Skeletal muscle satellite cell (primary cell): ENCODE results near the gene RABGAP1L. TPM values are rescaled to one million over a fixed set of nuclear protein-coding genes. Genes with fewer than 3 reads are reported as not detected.
"Not testable (repeated sequence)": the region's sequence is repeated elsewhere in the genome, so short reads cannot be mapped to it uniquely, and the experiment has no call there.

Experiments
- H3K27me3 ChIP-seq: 2 replicates; pipeline ENCODE4 v1.7.0; 2013; ENCODE audit warnings: low read length; ENCODE audit not compliant: control insufficient read depth, insufficient read depth
- H3K36me3 ChIP-seq: 2 replicates; pipeline ENCODE4 v1.7.0; 2013; ENCODE audit warnings: mild to moderate bottlenecking, control low read depth, low read length; ENCODE audit not compliant: insufficient read depth
- H3K4me1 ChIP-seq: 2 replicates; pipeline ENCODE4 v1.7.0; 2013; ENCODE audit warnings: low read length; ENCODE audit not compliant: control insufficient read depth, insufficient read depth
- H3K4me2 ChIP-seq: 2 replicates; pipeline ENCODE4 v1.7.0; 2013; ENCODE audit warnings: mild to moderate bottlenecking, low read length
- H3K4me3 ChIP-seq: 2 replicates; pipeline ENCODE4 v1.7.0; 2013; ENCODE audit warnings: low read length
- H3K9ac ChIP-seq: 2 replicates; pipeline ENCODE4 v1.7.0; 2013; ENCODE audit warnings: mild to moderate bottlenecking, low read depth, low read length, moderate library complexity
- H3K9me3 ChIP-seq: replicated peaks from 2 replicates; pipeline ENCODE4 v1.7.0; 2013; ENCODE audit warnings: mild to moderate bottlenecking, control low read depth, low read length
- small RNA-seq: library from RNA; depleted of rRNA; stranded (forward); fragments of <200 nt; gene quantifications from one replicate; pipeline ENCODE3, GENCODE V24; 2012

The RABGAP1L gene

GRCh38 chr1:175033953-175034352 is 874.6 kb downstream of the RABGAP1L start:
- peaks cover 5% of the 10 kb centered on the region for H3K4me1 ChIP-seq
- H3K9me3 ChIP-seq = no peaks in the 10 kb centered on the region
- H3K27me3 ChIP-seq = peaks cover 14% of the 10 kb centered on the region
- H3K36me3 ChIP-seq = no peaks in the 10 kb centered on the region
- no peak overlapping the region for H3K9ac ChIP-seq
- H3K4me2 ChIP-seq = no peak overlapping the region
- no peak overlapping the region for H3K4me3 ChIP-seq

GRCh38 chr1:175034775-175035174 is 875.5 kb downstream of the RABGAP1L start:
- H3K4me2 ChIP-seq = no peak overlapping the region
- H3K4me1 ChIP-seq = no peaks in the 10 kb centered on the region
- no peaks in the 10 kb centered on the region for H3K36me3 ChIP-seq
- no peak overlapping the region for H3K9ac ChIP-seq
- H3K4me3 ChIP-seq = no peak overlapping the region
- H3K9me3 ChIP-seq = no peaks in the 10 kb centered on the region
- H3K27me3 ChIP-seq = peaks cover 14% of the 10 kb centered on the region

- Histone ChIP-seq H3K4me3 (no peak overlapping the region), H3K9me3 (no peaks in the 10 kb centered on the region), H3K4me2 (no peak overlapping the region), H3K36me3 (no peaks in the 10 kb centered on the region), H3K4me1 (no peaks in the 10 kb centered on the region), H3K9ac (no peak overlapping the region), H3K27me3 (peaks cover 18% of the 10 kb centered on the region)
These were observed 876.5 kb downstream of the RABGAP1L start for GRCh38 chr1:175035865-175036264.

GRCh38 chr1:175036476-175036875 is 877.2 kb downstream of the RABGAP1L start:
- Histone ChIP-seq H3K9ac (no peak overlapping the region), H3K36me3 (no peaks in the 10 kb centered on the region), H3K27me3 (peaks cover 18% of the 10 kb centered on the region), H3K4me2 (no peak overlapping the region), H3K4me1 (no peaks in the 10 kb centered on the region), H3K4me3 (no peak overlapping the region), H3K9me3 (no peaks in the 10 kb centered on the region)

GRCh38 chr1:175037416-175037815 is 878.1 kb downstream of the RABGAP1L start:
- Histone ChIP-seq H3K4me2 (no peak overlapping the region), H3K9ac (no peak overlapping the region), H3K4me3 (no peak overlapping the region), H3K27me3 (peaks cover 18% of the 10 kb centered on the region), H3K4me1 (no peaks in the 10 kb centered on the region), H3K36me3 (no peaks in the 10 kb centered on the region), H3K9me3 (no peaks in the 10 kb centered on the region)

GRCh38 chr1:175040324-175040879 is 881.1 kb downstream of the RABGAP1L start:
- Histone ChIP-seq H3K9ac (no peak overlapping the region), H3K9me3 (no peaks in the 10 kb centered on the region), H3K27me3 (peaks cover 18% of the 10 kb centered on the region), H3K4me2 (no peak overlapping the region), H3K36me3 (no peaks in the 10 kb centered on the region), H3K4me3 (no peak overlapping the region), H3K4me1 (no peaks in the 10 kb centered on the region)

- Histone ChIP-seq H3K36me3 (no peaks in the 10 kb centered on the region), H3K4me2 (no peak overlapping the region), H3K9ac (no peak overlapping the region), H3K4me3 (no peak overlapping the region), H3K27me3 (peaks cover 6% of the 10 kb centered on the region), H3K4me1 (no peaks in the 10 kb centered on the region), H3K9me3 (no peaks in the 10 kb centered on the region)
These were observed 883.3 kb downstream of the RABGAP1L start for GRCh38 chr1:175042650-175043049.

- H3K9me3 ChIP-seq = no peaks in the 10 kb centered on the region
- no peaks in the 10 kb centered on the region for H3K4me1 ChIP-seq
- H3K9ac ChIP-seq = no peak overlapping the region
- no peak overlapping the region for H3K4me3 ChIP-seq
- H3K4me2 ChIP-seq = no peak overlapping the region
- no peaks in the 10 kb centered on the region for H3K36me3 ChIP-seq
- peaks cover 4% of the 10 kb centered on the region for H3K27me3 ChIP-seq
These were observed 884.5 kb downstream of the RABGAP1L start for GRCh38 chr1:175043824-175044223.

GRCh38 chr1:175044591-175044990 is 885.3 kb downstream of the RABGAP1L start:
- not testable (repeated sequence) for H3K4me1 ChIP-seq, H3K9ac ChIP-seq, H3K36me3 ChIP-seq, H3K4me2 ChIP-seq, H3K4me3 ChIP-seq, H3K9me3 ChIP-seq, H3K27me3 ChIP-seq

Small RNAs within 50 kb of the gene (small RNA-seq; reads per million reads assigned to genes)
- gene BANF1P4 (not detected), gene RF00019 (not detected), gene RNU6-307P (not detected)
